CD4-positive, alpha-beta T cell treated with Interleukin-15 for 4 hours (primary cell): ENCODE measurements around the gene DNAI1.
"Not testable (repeated sequence)": the region's sequence is repeated elsewhere in the genome, so short reads cannot be mapped to it uniquely, and the experiment has no call there.

Experiments used
- DNase-seq: peaks from one replicate; pipeline ENCODE4 v3.0.0-alpha.2; 2020; ENCODE audit warnings: low spot score

The DNAI1 gene

GRCh38 chr9:34451135-34451534, 7.5 kb upstream of the DNAI1 start:
- DNase-seq, result no peak

- no peak for DNase-seq
Observed at GRCh38 chr9:34451545-34451944, 7.1 kb upstream of the DNAI1 start.

GRCh38 chr9:34452568-34452967, 6.0 kb upstream of the DNAI1 start:
- DNase-seq, result no peak

GRCh38 chr9:34454571-34455065, 4.0 kb upstream of the DNAI1 start:
- DNase-seq, result no peak

- no peak for DNase-seq
Observed at GRCh38 chr9:34456151-34456550, 2.5 kb upstream of the DNAI1 start.

- DNase-seq, result no peak
Observed at GRCh38 chr9:34456746-34457145, 1.9 kb upstream of the DNAI1 start.

GRCh38 chr9:34457266-34458012, 1.2 kb upstream of the DNAI1 start:
- no peak for DNase-seq

GRCh38 chr9:34458959-34459340, 345 bp downstream of the DNAI1 start:
- DNase-seq, result no peak

GRCh38 chr9:34459356-34459755, 751 bp downstream of the DNAI1 start:
- no peak for DNase-seq

GRCh38 chr9:34459941-34460340, 1.3 kb downstream of the DNAI1 start:
- DNase-seq, result no peak

GRCh38 chr9:34463098-34463900, 4.7 kb downstream of the DNAI1 start:
- no peak for DNase-seq

- no peak for DNase-seq
Observed at GRCh38 chr9:34463901-34464232, 5.3 kb downstream of the DNAI1 start.

GRCh38 chr9:34464571-34464970, 6.0 kb downstream of the DNAI1 start:
- DNase-seq, result no peak

GRCh38 chr9:34465468-34465867, 6.9 kb downstream of the DNAI1 start:
- DNase-seq, result no peak

- no peak for DNase-seq
Observed at GRCh38 chr9:34475097-34475496, 16.5 kb downstream of the DNAI1 start.

- DNase-seq, result no peak
Observed at GRCh38 chr9:34477541-34477940, 18.9 kb downstream of the DNAI1 start.

- no peak for DNase-seq
Observed at GRCh38 chr9:34479431-34479866, 20.8 kb downstream of the DNAI1 start.

- DNase-seq, result not testable (repeated sequence)
Observed at GRCh38 chr9:34481620-34482019, 23.0 kb downstream of the DNAI1 start.

- DNase-seq, result not testable (repeated sequence)
Observed at GRCh38 chr9:34482746-34483145, 24.1 kb downstream of the DNAI1 start.

GRCh38 chr9:34484678-34485077, 26.1 kb downstream of the DNAI1 start:
- no peak for DNase-seq

- DNase-seq, result no peak
Observed at GRCh38 chr9:34485822-34486221, 27.2 kb downstream of the DNAI1 start.

- no peak for DNase-seq
Observed at GRCh38 chr9:34486572-34486971, 28.0 kb downstream of the DNAI1 start.

GRCh38 chr9:34490360-34490759, 31.8 kb downstream of the DNAI1 start:
- DNase-seq, result no peak
